Liver (tissue), 3 donors: ENCODE data around the gene TMEM19.

ENCODE experiments used
- EGR1 ChIP-seq, 2 donors: IDR thresholded peaks; 2 replicates each; pipeline ENCODE4 v1.6.1; 2016 to 2018; ENCODE audit warnings: antibody characterized with exemption in 2 of 2, low read depth in 2 of 2
- GABPA ChIP-seq, 2 donors: IDR thresholded peaks in 1 of 2; conservative IDR thresholded peaks in 1 of 2; 2 replicates each; pipeline ENCODE4 v1.6.1; 2016; ENCODE audit warnings: antibody characterized with exemption in 2 of 2, mild to moderate bottlenecking in 1 of 2, moderate library complexity in 1 of 2
- JUND ChIP-seq, 2 donors: IDR thresholded peaks; 2 replicates each; pipeline ENCODE4 v1.6.1; 2016; ENCODE audit warnings: antibody characterized with exemption in 2 of 2
- MAX ChIP-seq: IDR thresholded peaks from 2 replicates; pipeline ENCODE4 v1.6.1; 2016; ENCODE audit warnings: antibody characterized with exemption
- RAD21 ChIP-seq, 2 donors: IDR thresholded peaks; 2 replicates each; pipeline ENCODE4 v1.6.1; 2016; ENCODE audit warnings: antibody characterized with exemption in 2 of 2, mild to moderate bottlenecking in 2 of 2
- REST ChIP-seq: IDR thresholded peaks from 2 replicates; pipeline ENCODE4 v1.6.1; 2016; ENCODE audit warnings: antibody characterized with exemption, mild to moderate bottlenecking
- SP1 ChIP-seq: IDR thresholded peaks from 2 replicates; pipeline ENCODE4 v1.6.1; 2018; ENCODE audit warnings: antibody characterized with exemption, mild to moderate bottlenecking
- TAF1 ChIP-seq: conservative IDR thresholded peaks from 2 replicates; pipeline ENCODE4 v1.6.1; 2016; ENCODE audit warnings: antibody characterized with exemption, mild to moderate bottlenecking
- TF ChIP-seq, protein P1 (sequence below): fragments of 150-350 bp; IDR thresholded peaks from 2 replicates; pipeline ENCODE4 v1.5.1; 2017; ENCODE audit warnings: improper control_type of control experiment, low read depth, low read length; ENCODE audit not compliant: missing input control
- TF ChIP-seq, protein P2 (sequence below): IDR thresholded peaks from 2 replicates; pipeline ENCODE4 v1.6.1; 2016; ENCODE audit warnings: antibody characterized with exemption
- donor health status: healthy.
- donor health status: healthy.

DNA sequence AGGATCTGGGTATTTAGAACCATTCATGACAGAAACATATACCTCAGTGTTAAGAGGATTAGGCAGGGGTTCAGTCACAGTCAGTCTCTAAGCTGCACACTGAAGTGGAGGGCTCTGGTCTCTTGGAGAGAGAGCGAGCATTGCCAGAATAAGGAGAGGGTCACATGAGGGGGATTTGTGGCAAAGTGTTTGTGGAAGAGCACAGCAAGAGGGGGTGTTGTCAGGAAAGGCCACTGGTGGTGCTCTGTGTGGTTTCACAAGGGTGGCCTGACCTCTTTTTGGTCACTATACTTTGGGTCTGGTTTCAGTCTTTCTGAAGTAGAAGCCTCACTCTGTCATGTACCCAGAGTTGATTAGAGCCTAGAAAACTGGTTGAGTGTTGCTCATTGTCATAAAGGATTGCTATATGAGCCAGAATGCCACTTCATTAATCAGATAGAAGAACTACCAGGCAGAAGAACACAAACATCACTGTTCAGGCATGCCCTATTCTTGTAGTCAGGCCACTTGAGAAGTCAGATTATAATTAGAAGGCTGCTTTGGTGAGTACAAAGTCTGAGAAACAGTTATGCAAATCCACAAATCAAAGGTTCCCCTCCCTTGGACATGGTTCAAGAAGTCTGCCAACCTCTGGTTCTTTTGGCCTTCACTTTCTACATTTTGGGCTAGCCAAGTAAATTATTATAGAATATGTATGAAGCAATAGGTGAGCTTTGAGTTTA, 8.4 kb downstream of the TMEM19 start:
- TF ChIP-seq, protein P1, sequence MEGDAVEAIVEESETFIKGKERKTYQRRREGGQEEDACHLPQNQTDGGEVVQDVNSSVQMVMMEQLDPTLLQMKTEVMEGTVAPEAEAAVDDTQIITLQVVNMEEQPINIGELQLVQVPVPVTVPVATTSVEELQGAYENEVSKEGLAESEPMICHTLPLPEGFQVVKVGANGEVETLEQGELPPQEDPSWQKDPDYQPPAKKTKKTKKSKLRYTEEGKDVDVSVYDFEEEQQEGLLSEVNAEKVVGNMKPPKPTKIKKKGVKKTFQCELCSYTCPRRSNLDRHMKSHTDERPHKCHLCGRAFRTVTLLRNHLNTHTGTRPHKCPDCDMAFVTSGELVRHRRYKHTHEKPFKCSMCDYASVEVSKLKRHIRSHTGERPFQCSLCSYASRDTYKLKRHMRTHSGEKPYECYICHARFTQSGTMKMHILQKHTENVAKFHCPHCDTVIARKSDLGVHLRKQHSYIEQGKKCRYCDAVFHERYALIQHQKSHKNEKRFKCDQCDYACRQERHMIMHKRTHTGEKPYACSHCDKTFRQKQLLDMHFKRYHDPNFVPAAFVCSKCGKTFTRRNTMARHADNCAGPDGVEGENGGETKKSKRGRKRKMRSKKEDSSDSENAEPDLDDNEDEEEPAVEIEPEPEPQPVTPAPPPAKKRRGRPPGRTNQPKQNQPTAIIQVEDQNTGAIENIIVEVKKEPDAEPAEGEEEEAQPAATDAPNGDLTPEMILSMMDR = no peak
- TF ChIP-seq JUND (IDR thresholded peaks at IDR 0.05) = no peak
- TF ChIP-seq GABPA (IDR thresholded peaks at IDR 0.05 in 1 of 2, conservative IDR thresholded peaks at IDR 0.05 in 1 of 2) = no peak
- TF ChIP-seq, protein P2, sequence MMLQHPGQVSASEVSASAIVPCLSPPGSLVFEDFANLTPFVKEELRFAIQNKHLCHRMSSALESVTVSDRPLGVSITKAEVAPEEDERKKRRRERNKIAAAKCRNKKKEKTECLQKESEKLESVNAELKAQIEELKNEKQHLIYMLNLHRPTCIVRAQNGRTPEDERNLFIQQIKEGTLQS = no peak
- TF ChIP-seq MAX = no peak
- no peak for TF ChIP-seq TAF1
- no peak for TF ChIP-seq REST
- peak; percentile 56 for TF ChIP-seq SP1
- no peak for TF ChIP-seq EGR1 (IDR thresholded peaks at IDR 0.05; ENCODE audit: low read depth in 2 of 2)
- TF ChIP-seq RAD21 (IDR thresholded peaks at IDR 0.05) = no peak
